ENCODE data around the gene CAMSAP3.
"Not testable (repeated sequence)": the region's sequence is repeated elsewhere in the genome, so short reads cannot be mapped to it uniquely, and the experiment has no call there.

CAMSAP3 gene

DNA sequence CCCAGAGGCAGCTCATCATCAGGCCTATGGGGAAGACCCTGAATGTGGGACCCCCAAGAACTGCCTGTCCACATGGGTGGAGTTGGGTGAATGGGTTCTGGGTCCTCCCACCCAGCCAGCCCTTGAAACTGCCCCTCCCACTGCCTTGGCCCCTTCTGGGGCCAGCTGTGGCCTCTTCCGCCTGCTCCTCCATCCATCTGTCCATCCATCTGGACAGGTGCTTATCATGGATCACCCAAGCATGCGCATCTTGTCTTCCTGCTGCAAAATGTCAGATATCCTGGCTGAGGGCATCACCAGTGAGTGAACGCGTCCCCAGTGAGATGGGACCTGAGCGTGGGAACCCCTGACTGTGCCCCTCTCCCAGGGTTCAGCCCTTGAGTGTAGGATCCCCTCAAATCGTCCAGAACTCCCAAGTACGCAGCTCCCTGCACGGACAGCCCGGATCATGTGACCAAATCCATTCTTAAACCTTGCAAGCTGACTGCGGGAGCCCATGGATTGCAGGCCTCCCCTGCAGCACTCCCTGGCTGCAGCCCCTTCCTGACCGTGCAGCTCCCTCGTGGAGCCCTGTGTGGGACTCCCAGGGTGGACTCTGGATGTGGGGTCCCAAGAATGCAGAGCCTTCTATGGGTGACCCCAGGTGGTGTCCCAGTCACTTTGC lies 43.3 kb downstream of the CAMSAP3 start:
- no peak overlapping the region for H3K4me3 ChIP-seq
- no peak for DNase-seq (ENCODE audit: low spot score in 2 of 2)
- no peaks in the 10 kb centered on the region for H3K4me1 ChIP-seq
- H3K9me3 ChIP-seq, result no peaks in the 10 kb centered on the region
- in situ Hi-C loops (cut with MboI; ENCODE audit: low sequenced_read_pairs), result no loop called here
- no peaks in the 10 kb centered on the region for H3K36me3 ChIP-seq (replicated peaks)
- H3K27me3 ChIP-seq (ENCODE audit: low read depth), result no peaks in the 10 kb centered on the region

DNA sequence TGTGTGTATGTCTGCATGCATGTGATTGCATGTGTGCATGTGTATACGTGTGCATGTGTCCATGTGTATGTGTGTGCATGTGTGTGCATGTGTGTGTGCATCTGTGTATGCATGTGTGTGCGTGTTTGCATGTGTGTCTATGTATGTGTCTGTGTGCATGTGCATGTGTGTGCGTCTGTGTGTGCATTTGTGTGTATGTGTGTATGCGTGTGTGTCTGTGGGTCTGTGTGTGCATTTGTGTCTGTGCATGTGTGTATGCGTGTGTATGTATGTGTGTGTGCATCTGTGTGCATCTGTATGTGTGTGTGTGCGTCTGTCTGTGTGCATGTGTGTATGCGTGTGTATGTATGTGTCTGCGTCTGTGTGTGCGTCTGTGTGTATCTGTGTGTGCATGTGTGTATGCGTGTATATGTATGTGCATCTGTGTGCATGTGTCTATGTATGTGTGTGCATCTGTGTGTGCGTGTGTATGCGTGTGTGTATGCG lies 44.2 kb downstream of the CAMSAP3 start:
- Histone ChIP-seq H3K27me3 (ENCODE audit: low read depth) (no peaks in the 10 kb centered on the region), H3K4me3 (no peak overlapping the region), H3K4me1 (no peaks in the 10 kb centered on the region), H3K36me3 (replicated peaks) (no peaks in the 10 kb centered on the region), H3K9me3 (no peaks in the 10 kb centered on the region)
- in situ Hi-C loops (cut with MboI; ENCODE audit: low sequenced_read_pairs), result no loop called here
- no peak for DNase-seq (ENCODE audit: low spot score in 2 of 2)

DNA sequence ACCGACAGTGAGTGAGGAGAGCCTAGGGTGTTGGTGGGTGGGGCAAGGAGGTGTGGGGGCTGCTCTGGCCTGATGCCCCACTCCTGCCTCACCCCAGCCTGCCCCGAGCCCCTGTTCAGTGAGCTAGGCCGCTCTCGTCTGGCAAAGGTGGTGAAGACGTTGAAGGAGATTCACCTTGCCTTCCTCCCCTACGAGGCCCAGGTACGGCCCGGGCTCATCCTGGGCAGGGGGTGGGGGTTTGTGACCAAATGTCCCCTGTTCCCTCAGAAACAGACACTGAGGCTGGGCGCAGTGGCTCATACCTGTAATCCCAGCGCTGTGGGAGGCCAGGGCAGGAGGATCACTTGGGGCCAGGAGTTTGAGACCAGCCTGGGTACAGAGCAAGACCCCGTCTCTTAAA lies 45.1 kb downstream of the CAMSAP3 start:
- in situ Hi-C loops (cut with MboI; ENCODE audit: low sequenced_read_pairs), result no loop called here
- no peak for DNase-seq (ENCODE audit: low spot score in 2 of 2)
- Histone ChIP-seq H3K9me3 (no peaks in the 10 kb centered on the region), H3K4me3 (no peak overlapping the region), H3K27me3 (ENCODE audit: low read depth) (no peaks in the 10 kb centered on the region), H3K36me3 (replicated peaks) (no peaks in the 10 kb centered on the region), H3K4me1 (no peaks in the 10 kb centered on the region)

DNA sequence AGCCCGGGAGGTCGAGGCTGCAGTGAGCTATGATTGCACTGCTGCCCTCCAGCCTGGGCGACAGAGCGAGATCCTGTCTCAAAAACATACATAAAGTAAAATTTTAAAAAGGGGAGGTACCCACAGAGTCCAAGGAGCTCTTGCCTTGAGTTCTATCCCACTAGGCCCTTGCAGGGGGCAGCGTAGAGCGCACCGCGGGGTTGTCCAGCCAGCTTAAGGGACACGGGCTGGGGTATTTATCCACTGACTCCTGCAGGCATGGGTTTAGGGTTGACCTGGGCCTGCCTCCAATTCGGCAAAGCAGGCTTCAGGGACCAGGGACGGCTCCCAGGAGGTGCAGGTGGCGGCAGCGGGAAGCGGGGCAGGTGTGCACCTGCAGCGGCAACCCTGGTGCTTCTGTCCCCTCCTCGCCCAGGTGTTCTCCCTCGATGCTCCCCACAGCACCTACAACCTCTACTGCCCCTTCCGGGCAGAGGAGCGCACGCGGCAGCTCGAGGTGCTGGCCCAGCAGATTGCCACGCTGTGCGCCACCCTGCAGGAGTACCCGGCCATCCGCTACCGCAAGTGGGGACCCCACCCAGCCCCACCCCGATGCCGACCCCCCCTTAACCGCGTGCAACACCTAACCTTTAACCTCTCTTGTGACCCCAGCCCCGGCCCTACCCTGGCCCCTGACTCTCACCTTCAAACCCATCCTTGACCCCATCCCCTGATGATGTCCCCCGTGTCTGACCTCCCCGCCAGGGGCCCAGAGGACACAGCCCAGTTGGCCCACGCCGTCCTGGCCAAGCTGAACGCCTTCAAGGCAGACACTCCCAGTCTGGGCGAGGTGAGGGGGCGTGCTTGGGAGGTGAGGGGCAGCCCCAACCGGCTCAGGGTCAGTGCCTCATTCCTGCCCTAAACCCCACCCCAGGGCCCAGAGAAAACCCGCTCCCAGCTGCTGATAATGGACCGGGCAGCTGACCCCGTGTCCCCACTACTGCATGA lies 45.9 kb downstream of the CAMSAP3 start:
- H3K36me3 ChIP-seq (replicated peaks), result no peaks in the 10 kb centered on the region
- in situ Hi-C loops (cut with MboI; ENCODE audit: low sequenced_read_pairs), result no loop called here
- H3K27me3 ChIP-seq (ENCODE audit: low read depth), result no peaks in the 10 kb centered on the region
- no peaks in the 10 kb centered on the region for H3K9me3 ChIP-seq
- H3K4me1 ChIP-seq, result no peaks in the 10 kb centered on the region
- no peak overlapping the region for H3K4me3 ChIP-seq
- DNase-seq (ENCODE audit: low spot score in 2 of 2), result no peak

DNA sequence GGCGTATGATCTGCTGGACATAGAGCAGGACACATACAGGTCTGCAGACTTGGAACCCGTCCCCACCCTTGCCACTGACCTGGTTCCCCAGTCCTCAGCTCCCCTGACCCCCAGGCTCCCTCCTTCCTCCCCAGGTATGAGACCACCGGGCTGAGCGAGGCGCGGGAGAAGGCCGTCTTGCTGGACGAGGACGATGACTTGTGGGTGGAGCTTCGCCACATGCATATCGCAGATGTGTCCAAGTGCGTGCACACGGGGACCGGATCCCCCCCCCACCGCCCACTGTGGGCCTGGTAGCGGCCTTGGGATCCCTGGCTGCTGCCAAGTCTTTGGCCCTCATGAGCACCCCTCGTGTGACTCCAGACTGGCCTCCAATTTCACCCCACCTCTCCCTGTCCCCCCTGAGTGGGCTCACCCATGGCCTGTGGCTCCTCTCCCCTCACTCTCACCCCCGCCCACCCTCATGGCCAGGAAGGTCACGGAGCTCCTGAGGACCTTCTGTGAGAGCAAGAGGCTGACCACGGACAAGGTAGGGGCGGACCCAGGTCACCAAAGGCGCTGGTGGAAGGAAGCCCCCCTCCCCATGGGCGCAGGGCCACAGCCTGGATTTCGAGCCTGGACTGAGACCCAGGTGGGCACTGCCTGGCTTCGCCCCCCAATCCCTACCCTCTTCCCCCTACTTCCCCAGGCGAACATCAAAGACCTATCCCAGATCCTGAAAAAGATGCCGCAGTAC lies 46.8 kb downstream of the CAMSAP3 start:
- Histone ChIP-seq H3K4me3 (no peak overlapping the region), H3K36me3 (replicated peaks) (no peaks in the 10 kb centered on the region), H3K9me3 (no peaks in the 10 kb centered on the region), H3K27me3 (ENCODE audit: low read depth) (no peaks in the 10 kb centered on the region), H3K4me1 (no peaks in the 10 kb centered on the region)
- in situ Hi-C loops (cut with MboI; ENCODE audit: low sequenced_read_pairs), result no loop called here
- no peak for DNase-seq (ENCODE audit: low spot score in 2 of 2)

DNA sequence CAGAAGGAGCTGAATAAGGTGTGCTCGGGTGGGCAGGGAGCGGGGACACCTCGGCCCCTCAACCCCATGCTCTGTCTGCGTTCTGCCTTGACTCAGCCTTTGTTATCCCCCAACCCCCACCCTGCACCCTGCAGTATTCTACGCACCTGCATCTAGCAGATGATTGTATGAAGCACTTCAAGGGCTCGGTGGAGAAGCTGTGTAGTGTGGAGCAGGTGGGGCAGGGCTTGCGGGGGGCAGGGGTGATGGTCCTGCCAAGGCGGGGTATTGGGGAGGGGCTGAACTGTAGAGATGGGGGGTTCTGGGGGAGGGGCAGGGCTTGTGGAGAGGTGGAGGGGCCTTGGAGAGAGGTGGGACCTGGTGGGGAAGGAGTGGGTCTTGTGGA lies 47.4 kb downstream of the CAMSAP3 start:
- H3K36me3 ChIP-seq (replicated peaks), result no peaks in the 10 kb centered on the region
- no peaks in the 10 kb centered on the region for H3K9me3 ChIP-seq
- H3K4me1 ChIP-seq, result no peaks in the 10 kb centered on the region
- in situ Hi-C loops (cut with MboI; ENCODE audit: low sequenced_read_pairs), result no loop called here
- no peak overlapping the region for H3K4me3 ChIP-seq
- no peak for DNase-seq (ENCODE audit: low spot score in 2 of 2)
- H3K27me3 ChIP-seq (ENCODE audit: low read depth), result no peaks in the 10 kb centered on the region

DNA sequence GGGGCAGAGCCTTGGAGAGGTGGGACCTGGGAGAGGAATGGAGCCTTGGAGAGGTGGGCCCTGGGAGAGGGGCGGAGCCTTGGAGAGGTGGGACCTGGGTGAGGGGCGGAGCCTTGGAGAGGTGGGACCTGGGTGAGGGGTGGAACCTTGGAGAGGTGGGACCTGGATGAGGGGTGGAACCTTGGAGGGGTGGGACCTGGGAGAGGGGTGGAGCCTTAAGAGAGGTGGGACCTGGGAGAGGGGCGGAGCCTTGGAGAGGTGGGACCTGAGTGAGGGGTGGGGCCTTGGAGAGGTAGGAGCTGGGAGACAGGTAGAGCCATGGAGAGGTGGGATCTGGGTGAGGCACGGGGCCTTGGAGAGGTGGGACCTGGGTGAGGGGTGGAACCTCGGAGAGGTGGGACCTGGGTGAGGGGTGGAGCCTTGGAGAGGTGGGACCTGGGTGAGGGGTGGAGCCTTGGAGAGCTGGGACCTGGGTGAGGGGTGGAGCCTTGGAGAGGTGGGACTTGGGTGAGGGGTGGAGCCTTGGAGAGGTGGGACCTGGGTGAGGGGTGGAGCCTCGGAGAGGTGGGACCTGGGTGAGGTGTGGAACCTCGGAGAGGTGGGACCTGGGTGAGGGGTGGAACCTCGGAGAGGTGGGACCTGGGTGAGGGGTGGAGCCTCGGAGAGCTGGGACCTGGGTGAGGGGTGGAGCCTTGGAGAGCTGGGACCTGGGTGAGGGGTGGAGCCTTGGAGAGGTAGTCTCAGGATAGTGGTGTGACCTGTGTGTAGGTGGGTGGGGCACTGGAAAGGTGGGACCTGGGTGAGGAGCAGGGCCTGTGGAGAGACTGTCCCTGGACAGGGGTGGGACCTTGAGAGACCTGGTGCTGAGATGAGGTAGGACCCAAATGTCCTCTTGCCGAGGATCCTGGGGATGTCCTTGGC lies 48.2 kb downstream of the CAMSAP3 start:
- H3K27me3 ChIP-seq (ENCODE audit: low read depth); in situ Hi-C loops (cut with MboI; ENCODE audit: low sequenced_read_pairs); H3K9me3 ChIP-seq; H3K36me3 ChIP-seq (replicated peaks); H3K4me3 ChIP-seq; H3K4me1 ChIP-seq: not testable (repeated sequence)
- peak in 1 of 2 experiments; percentile 42 for DNase-seq (ENCODE audit: low spot score in 2 of 2)

DNA sequence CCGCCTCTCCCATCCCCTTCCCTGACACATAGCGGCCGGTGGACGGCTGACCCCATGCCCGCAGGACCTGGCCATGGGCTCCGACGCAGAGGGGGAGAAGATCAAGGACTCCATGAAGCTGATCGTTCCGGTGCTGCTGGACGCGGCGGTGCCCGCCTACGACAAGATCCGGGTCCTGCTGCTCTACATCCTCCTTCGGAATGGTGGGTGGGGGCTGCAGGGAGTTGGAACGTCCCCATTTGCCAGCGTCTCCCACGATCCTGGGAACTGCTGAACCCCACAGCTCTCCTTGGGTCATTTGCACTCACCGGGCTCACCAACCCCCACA lies 48.9 kb downstream of the CAMSAP3 start:
- Histone ChIP-seq H3K9me3 (no peaks in the 10 kb centered on the region), H3K27me3 (ENCODE audit: low read depth) (no peaks in the 10 kb centered on the region), H3K36me3 (replicated peaks) (no peaks in the 10 kb centered on the region), H3K4me3 (no peak overlapping the region), H3K4me1 (no peaks in the 10 kb centered on the region)
- in situ Hi-C loops (cut with MboI; ENCODE audit: low sequenced_read_pairs), result no loop called here
- no peak for DNase-seq (ENCODE audit: low spot score in 2 of 2)

DNA sequence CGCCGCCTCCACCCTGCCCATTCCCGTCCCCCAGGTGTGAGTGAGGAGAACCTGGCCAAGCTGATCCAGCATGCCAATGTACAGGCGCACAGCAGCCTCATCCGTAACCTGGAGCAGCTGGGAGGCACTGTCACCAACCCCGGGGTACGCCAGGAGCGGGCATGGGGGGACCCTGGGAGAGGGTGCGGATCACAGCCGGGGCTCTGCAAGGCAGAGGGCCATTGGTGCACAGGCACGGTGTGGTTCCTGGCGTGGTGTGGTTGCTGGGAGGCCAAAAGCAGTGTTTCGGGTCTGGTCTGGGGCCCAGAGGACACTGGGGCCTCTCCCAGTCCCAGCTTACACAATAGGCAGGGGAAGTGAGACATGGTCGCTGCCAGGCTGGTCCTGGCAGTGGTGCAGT lies 49.5 kb downstream of the CAMSAP3 start:
- H3K4me3 ChIP-seq, result no peak overlapping the region
- no peaks in the 10 kb centered on the region for H3K9me3 ChIP-seq
- in situ Hi-C loops (cut with MboI; ENCODE audit: low sequenced_read_pairs), result no loop called here
- DNase-seq (ENCODE audit: low spot score in 2 of 2), result no peak
- H3K4me1 ChIP-seq, result no peaks in the 10 kb centered on the region
- no peaks in the 10 kb centered on the region for H3K27me3 ChIP-seq (ENCODE audit: low read depth)
- no peaks in the 10 kb centered on the region for H3K36me3 ChIP-seq (replicated peaks)

DNA sequence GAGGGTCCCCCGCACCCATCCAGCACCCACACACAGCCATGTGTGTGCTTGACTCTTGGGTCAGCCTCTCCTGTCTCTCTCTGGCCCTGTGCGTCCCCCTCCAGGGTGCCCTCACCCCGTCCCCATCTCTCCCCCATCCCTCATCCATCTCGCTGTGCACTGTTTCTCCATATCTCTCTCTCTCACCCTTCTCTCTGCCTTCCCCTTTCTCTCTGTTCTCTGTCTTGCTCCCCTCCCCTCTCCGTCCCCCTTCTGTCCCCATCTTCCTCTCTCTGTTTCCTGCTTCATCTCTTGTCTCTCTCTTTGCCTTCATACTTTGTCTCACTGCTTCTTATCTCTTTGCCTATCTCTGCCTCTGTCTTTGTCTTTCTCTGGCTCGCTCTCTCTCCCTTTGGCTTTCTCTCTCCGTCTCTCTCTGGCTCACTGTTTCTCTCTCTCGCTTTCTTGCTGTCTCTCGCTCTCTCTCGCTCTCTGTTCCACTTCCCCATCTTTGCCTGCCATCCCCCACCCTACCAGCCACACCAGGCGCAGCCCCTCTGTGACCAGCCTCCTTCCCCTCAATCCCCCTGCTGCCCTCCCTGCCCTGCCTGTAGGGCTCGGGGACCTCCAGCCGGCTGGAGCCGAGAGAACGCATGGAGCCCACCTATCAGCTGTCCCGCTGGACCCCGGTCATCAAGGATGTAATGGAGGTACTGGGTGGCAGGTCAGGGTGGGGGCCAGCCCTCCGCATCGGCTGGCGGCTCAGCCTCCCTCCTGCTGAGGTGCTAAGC lies 50.2 kb downstream of the CAMSAP3 start:
- no peaks in the 10 kb centered on the region for H3K4me1 ChIP-seq
- in situ Hi-C loops (cut with MboI; ENCODE audit: low sequenced_read_pairs), result no loop called here
- DNase-seq (ENCODE audit: low spot score in 2 of 2), result no peak
- no peaks in the 10 kb centered on the region for H3K36me3 ChIP-seq (replicated peaks)
- H3K27me3 ChIP-seq (ENCODE audit: low read depth), result peaks cover 3% of the 10 kb centered on the region; the same call in 1 of the 2 replicates
- no peaks in the 10 kb centered on the region for H3K9me3 ChIP-seq
- H3K4me3 ChIP-seq, result no peak overlapping the region

DNA sequence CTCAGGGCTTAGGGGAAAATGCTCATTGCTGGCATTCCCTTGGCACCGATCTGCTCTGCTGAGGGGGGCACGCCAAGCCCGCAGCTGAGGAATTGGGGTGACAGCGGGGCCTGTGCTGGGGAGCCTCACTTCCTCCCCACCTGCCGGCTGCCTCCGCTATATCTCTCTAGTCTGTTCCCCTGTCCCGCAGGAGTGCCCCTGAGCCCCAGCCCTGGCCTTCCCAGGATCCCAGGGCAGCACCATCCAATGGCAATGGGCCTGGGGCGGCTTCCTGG lies 50.7 kb downstream of the CAMSAP3 start:
- Histone ChIP-seq H3K4me3 (no peak overlapping the region), H3K4me1 (no peaks in the 10 kb centered on the region), H3K27me3 (ENCODE audit: low read depth) (peaks cover 8% of the 10 kb centered on the region), H3K36me3 (replicated peaks) (no peaks in the 10 kb centered on the region), H3K9me3 (no peaks in the 10 kb centered on the region)
- no peak for DNase-seq (ENCODE audit: low spot score in 2 of 2)
- in situ Hi-C loops (cut with MboI; ENCODE audit: low sequenced_read_pairs), result no loop called here

DNA sequence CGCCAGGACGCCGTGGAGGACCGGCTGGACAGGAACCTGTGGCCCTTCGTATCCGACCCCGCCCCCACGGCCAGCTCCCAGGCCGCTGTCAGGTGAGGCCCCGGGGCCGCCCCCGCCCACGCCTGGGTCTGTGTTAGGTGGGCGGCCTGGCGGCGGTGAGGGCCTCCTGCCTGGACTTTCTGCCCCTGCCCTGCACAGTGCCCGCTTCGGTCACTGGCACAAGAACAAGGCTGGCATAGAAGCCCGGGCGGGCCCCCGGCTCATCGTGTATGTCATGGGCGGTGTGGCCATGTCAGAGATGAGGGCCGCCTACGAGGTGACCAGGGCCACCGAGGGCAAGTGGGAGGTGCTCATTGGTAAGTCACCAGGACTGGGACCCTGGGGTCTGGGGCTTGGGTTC lies 51.5 kb downstream of the CAMSAP3 start:
- Histone ChIP-seq H3K9me3 (no peaks in the 10 kb centered on the region), H3K36me3 (replicated peaks) (no peaks in the 10 kb centered on the region), H3K4me1 (peaks cover under 1% of the 10 kb centered on the region; the same call in 1 of the 2 replicates), H3K4me3 (no peak overlapping the region), H3K27me3 (ENCODE audit: low read depth) (peaks cover 9% of the 10 kb centered on the region)
- in situ Hi-C loops (cut with MboI; ENCODE audit: low sequenced_read_pairs), result no loop called here
- DNase-seq (ENCODE audit: low spot score in 2 of 2), result no peak

Measured in HAP-1 (cell line).